Measurements from ENCODE around the gene SYVN1. TPM values are rescaled to one million over a fixed set of nuclear protein-coding genes. Genes with fewer than 3 reads are reported as not detected.

The SYVN1 gene
- total and polyA plus RNA-seq, 2 donors (not counting 1 experiment from before 2014, with no cell fraction given): 187 to 282 TPM

DNA sequence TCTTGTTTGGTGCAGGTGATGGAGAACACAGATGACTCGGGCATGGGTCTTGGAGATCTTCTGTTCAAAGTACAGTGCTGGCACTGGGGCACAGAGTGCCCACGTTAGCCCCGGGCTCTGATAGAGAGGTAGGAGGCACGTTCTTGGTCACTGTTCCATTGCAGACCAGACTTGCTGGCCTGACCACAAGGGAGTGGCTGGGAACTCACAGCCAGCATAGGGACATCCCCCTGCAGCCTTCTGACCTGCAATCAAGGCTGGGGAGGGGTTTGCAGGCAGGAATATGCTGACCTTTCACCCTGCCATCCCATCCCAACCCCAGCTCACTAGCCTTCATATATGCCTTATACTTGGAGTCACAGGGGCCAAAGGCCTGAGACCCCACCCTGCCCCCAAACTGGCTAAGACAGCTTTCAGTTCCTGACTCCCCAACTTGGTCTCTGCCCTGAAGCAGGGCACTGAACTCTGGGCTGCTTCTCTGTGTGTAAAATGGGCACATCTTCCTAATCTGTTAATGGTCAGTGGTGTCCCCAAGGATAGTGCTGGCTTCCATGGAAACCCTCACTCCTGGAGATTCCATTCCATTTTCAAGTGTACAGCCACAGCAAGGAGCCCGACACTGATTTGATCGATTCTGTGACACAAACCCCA is 7.6 kb downstream of the SYVN1 start:
- Histone ChIP-seq H3K27ac (ENCODE audit: low read length in 2 of 2) (peak overlapping the region in 1 of 2 donors; percentile 7), H3K9me3 (ENCODE audit: control extremely low read depth in 1 of 3, control insufficient read depth in 2 of 3, insufficient read depth in 1 of 3, low read length in 2 of 3) (no peaks in the 10 kb centered on the region), H4K20me1 (ENCODE audit: control insufficient read depth, insufficient read depth, low read length, poor library complexity, severe bottlenecking) (peaks cover 70% of the 10 kb centered on the region), H2AFZ (ENCODE audit: insufficient read depth, low read depth, low read length, poor library complexity, severe bottlenecking) (no peak overlapping the region), H3K36me3 (replicated peaks in 1 of 2; ENCODE audit: control extremely low read depth in 1 of 2, control insufficient read depth in 1 of 2, extremely low read depth in 1 of 2, insufficient read depth in 2 of 2, low read length in 1 of 2) (peaks cover 3 to 77% of the 10 kb centered on the region in 2 experiments), H3K4me1 (ENCODE audit: control insufficient read depth in 2 of 2, insufficient read depth in 2 of 2, low read length in 2 of 2) (peaks cover 34 to 53% of the 10 kb centered on the region in 2 donors), H3K4me3 (ENCODE audit: control extremely low read depth in 1 of 5, extremely low read depth in 1 of 5, insufficient read depth in 1 of 5, low read depth in 2 of 5, low read length in 4 of 5) (no peak overlapping the region), H3K9ac (ENCODE audit: low read length) (no peak overlapping the region), H3K4me2 (replicated peaks; ENCODE audit: low read depth, low read length, poor library complexity, severe bottlenecking) (no peak overlapping the region), H3K79me2 (ENCODE audit: control insufficient read depth, insufficient read depth, low read length) (peaks cover 77% of the 10 kb centered on the region), H3K27me3 (replicated peaks in 1 of 4; ENCODE audit: control extremely low read depth in 1 of 4, control insufficient read depth in 3 of 4, insufficient read depth in 4 of 4, low read length in 3 of 4) (no peaks in the 10 kb centered on the region)
- TF ChIP-seq EZH2 (IDR thresholded peaks at IDR 0.05; ENCODE audit: borderline replicate concordance, insufficient read depth, low read depth, low read length, poor library complexity, severe bottlenecking): no peak
- TF ChIP-seq, protein P1, sequence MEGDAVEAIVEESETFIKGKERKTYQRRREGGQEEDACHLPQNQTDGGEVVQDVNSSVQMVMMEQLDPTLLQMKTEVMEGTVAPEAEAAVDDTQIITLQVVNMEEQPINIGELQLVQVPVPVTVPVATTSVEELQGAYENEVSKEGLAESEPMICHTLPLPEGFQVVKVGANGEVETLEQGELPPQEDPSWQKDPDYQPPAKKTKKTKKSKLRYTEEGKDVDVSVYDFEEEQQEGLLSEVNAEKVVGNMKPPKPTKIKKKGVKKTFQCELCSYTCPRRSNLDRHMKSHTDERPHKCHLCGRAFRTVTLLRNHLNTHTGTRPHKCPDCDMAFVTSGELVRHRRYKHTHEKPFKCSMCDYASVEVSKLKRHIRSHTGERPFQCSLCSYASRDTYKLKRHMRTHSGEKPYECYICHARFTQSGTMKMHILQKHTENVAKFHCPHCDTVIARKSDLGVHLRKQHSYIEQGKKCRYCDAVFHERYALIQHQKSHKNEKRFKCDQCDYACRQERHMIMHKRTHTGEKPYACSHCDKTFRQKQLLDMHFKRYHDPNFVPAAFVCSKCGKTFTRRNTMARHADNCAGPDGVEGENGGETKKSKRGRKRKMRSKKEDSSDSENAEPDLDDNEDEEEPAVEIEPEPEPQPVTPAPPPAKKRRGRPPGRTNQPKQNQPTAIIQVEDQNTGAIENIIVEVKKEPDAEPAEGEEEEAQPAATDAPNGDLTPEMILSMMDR (IDR thresholded peaks at IDR 0.05): no peak
- H3K4me1 Mint-ChIP-seq: peaks cover 47% of the 10 kb centered on the region
- ATAC-seq (ENCODE audit: low read depth) (no peak), DNase-seq (peak; percentile 8)
- H3K9me3 Mint-ChIP-seq (ENCODE audit: insufficient read depth): no peaks in the 10 kb centered on the region
- ChIA-PET CTCF (interaction anchor here (4.4 kb wide), 1 partner anchor 15 kb away, joined by 20 read pairs; the partner anchor contains the start of gene TM7SF2), POLR2A (interaction anchor here (0.5 kb wide), 1 partner anchor 19 kb away, joined by 3 read pairs; no protein-coding TSS in a partner anchor)
- no peak overlapping the region for H3K4me3 Mint-ChIP-seq
- intact Hi-C loops (cut with micrococcal nuclease): no loop called here
- 74% methylated on average over 4 of the region's 6 CpGs for WGBS (ENCODE audit: insufficient coverage)
- no peaks in the 10 kb centered on the region for H3K27me3 Mint-ChIP-seq
- H3K27ac Mint-ChIP-seq: peak overlapping the region; percentile 15
